ENCODE measurements around the gene DHDDS. TPM values are rescaled to one million over a fixed set of nuclear protein-coding genes. Genes with fewer than 3 reads are reported as not detected.
A peak's percentile ranks its signal among the peaks of the same experiment; 100 is the strongest.

DHDDS gene
- total and polyA plus RNA-seq, 2 of the 13 experiments (the other 11 are each of a cell fraction or from before 2014, with no cell fraction given) = 18.9 to 28.3 TPM

GRCh38 chr1:26500488-26501175 lies 68.5 kb downstream of the DHDDS start (continued):
- TF ChIP-seq HMGXB3 (CRISPR knock-in tag; IDR thresholded peaks at IDR 0.05; ENCODE audit: borderline replicate concordance) (0 out of 2 replicates have a peak, but pooled peaks have one; percentile 18), ZNF30 (CRISPR knock-in tag; IDR thresholded peaks at IDR 0.05) (no peak), GABPB1 (CRISPR knock-in tag; IDR thresholded peaks at IDR 0.05) (peak; percentile 72; the same call in 1 of the 2 replicates), GRHL1 (CRISPR knock-in tag; conservative IDR thresholded peaks at IDR 0.05) (no peak), ZNF451 (CRISPR knock-in tag; IDR thresholded peaks at IDR 0.05) (peak; percentile 65; the same call in 1 of the 2 replicates), ZNF124 (CRISPR knock-in tag; IDR thresholded peaks at IDR 0.05) (0 out of 2 replicates have a peak, but pooled peaks have one; percentile 33), ZC3H4 (CRISPR knock-in tag; IDR thresholded peaks at IDR 0.05; ENCODE audit: borderline replicate concordance) (no peak), NBN (conservative IDR thresholded peaks at IDR 0.05) (no peak), ZNF205 (CRISPR knock-in tag; IDR thresholded peaks at IDR 0.05) (0 out of 2 replicates have a peak, but pooled peaks have one; percentile 23), TRIM22 (IDR thresholded peaks at IDR 0.05) (no peak), CBX2 (IDR thresholded peaks at IDR 0.05; ENCODE audit: low read depth, low read length) (no peak), CBX2 (CRISPR knock-in tag; IDR thresholded peaks at IDR 0.05; ENCODE audit: low read depth) (no peak), PTBP1 (IDR thresholded peaks at IDR 0.05; ENCODE audit: low read depth, low read length, poor library complexity, severe bottlenecking) (no peak), HDAC6 (IDR thresholded peaks at IDR 0.05; ENCODE audit: low read depth, low read length) (no peak), TEAD2 (CRISPR knock-in tag; IDR thresholded peaks at IDR 0.05) (no peak), ZNF710 (CRISPR knock-in tag; IDR thresholded peaks at IDR 0.05; ENCODE audit: borderline replicate concordance) (peak; percentile 31; the same call in 1 of the 2 replicates), U2AF1 (optimal IDR thresholded peaks at IDR 0.05; ENCODE audit: low read depth, low read length) (no peak)
